SK-N-SH (cell line): ENCODE results near the gene ALPK3. TPM values are rescaled to one million over a fixed set of nuclear protein-coding genes. Genes with fewer than 3 reads are reported as not detected.

Source experiments
- CTCF ChIA-PET: fragments of 300-600, 350-600 bp; formaldehyde crosslinking; extraction: SDS; loops from one replicate; lab custom pipeline; 2021; lab: Yijun Ruan, JAX
- POLR2A ChIA-PET: fragments of 350-600 bp; sonication (Branson Sonifier 250); formaldehyde crosslinking; extraction: SDS; loops from one replicate; lab custom pipeline; 2020; ENCODE audit warnings: antibody characterized with exemption, inconsistent platforms; lab: Yijun Ruan, JAX
- DNase-seq: peaks from one replicate; pipeline ENCODE4 v3.0.0; 2012
- H2AFZ ChIP-seq: fragments of 200-600 bp; sonication (generic); 2 replicates; pipeline ENCODE4 v1.8.1; 2016; ENCODE audit warnings: antibody characterized with exemption, mild to moderate bottlenecking, low read depth
- H3F3A ChIP-seq: fragments of 200-600 bp; sonication (generic); replicated peaks from 2 replicates; pipeline ENCODE3; 2016; ENCODE audit warnings: antibody characterized with exemption, mild to moderate bottlenecking; ENCODE audit not compliant: insufficient read depth
- H3K27ac ChIP-seq, 2 experiments: fragments of 200-500 bp in 1 of 2; fragments of 200-600 bp in 1 of 2; sonication (Bioruptor generic) in 1 of 2; sonication (generic), shearing (Covaris generic) in 1 of 2; 2 replicates each; pipeline versions ENCODE4 v1.5.1 to v1.6.1; 2014 to 2016; ENCODE audit warnings: low read depth in 2 of 2, inconsistent platforms in 1 of 2, low read length in 1 of 2, mild to moderate bottlenecking in 1 of 2, mixed read lengths in 1 of 2
- H3K27me3 ChIP-seq: fragments of 200-600 bp; sonication (generic), shearing (Covaris generic); 2 replicates; pipeline ENCODE4 v1.6.1; 2016; ENCODE audit warnings: mixed run types; ENCODE audit not compliant: insufficient read depth
- H3K36me3 ChIP-seq, 2 experiments: fragments of 200-500 bp in 1 of 2; fragments of 200-600 bp in 1 of 2; sonication (Bioruptor generic) in 1 of 2; sonication (generic) in 1 of 2; replicated peaks in 1 of 2; 2 replicates each; pipeline versions ENCODE3 to v1.5.1; 2014 to 2016; ENCODE audit warnings: low read length in 1 of 2, mild to moderate bottlenecking in 1 of 2; ENCODE audit not compliant: insufficient read depth in 2 of 2, control insufficient read depth in 1 of 2
- H3K4me1 ChIP-seq, 2 experiments: fragments of 200-500 bp in 1 of 2; fragments of 200-600 bp in 1 of 2; sonication (Bioruptor generic) in 1 of 2; sonication (generic), shearing (Covaris generic) in 1 of 2; 2 replicates each; pipeline versions ENCODE4 v1.5.1 to v1.6.1; 2014 to 2016; ENCODE audit warnings: low read depth in 1 of 2, low read length in 1 of 2, mixed run types in 1 of 2; ENCODE audit not compliant: insufficient read depth in 2 of 2, control insufficient read depth in 1 of 2
- H3K4me2 ChIP-seq: fragments of 200-600 bp; sonication (generic), shearing (Covaris generic); 2 replicates; pipeline ENCODE4 v1.6.1; 2017; ENCODE audit warnings: mixed run types
- H3K4me3 ChIP-seq, 2 experiments: fragments of 200-500 bp in 1 of 2; fragments of 200-600 bp in 1 of 2; sonication (Bioruptor generic) in 1 of 2; sonication (generic), shearing (Covaris generic) in 1 of 2; 2 replicates each; pipeline versions ENCODE4 v1.5.1 to v1.8.1; 2014 to 2016; ENCODE audit warnings: low read depth in 2 of 2, inconsistent platforms in 1 of 2, low read length in 1 of 2, mild to moderate bottlenecking in 1 of 2, mixed read lengths in 1 of 2, moderate library complexity in 1 of 2
- H3K79me2 ChIP-seq: fragments of 200-600 bp; sonication (generic); 2 replicates; pipeline ENCODE4 v1.8.1; 2017; ENCODE audit warnings: mild to moderate bottlenecking; ENCODE audit not compliant: insufficient read depth
- H3K9ac ChIP-seq: fragments of 200-600 bp; sonication (generic); 2 replicates; pipeline ENCODE4 v1.6.1; 2017; ENCODE audit warnings: mixed run types
- H3K9me2 ChIP-seq: fragments of 200-600 bp; sonication (generic); 2 replicates; pipeline ENCODE4 v1.6.1; 2017; ENCODE audit warnings: mixed run types
- H3K9me3 ChIP-seq: fragments of 200-600 bp; sonication (generic); 2 replicates; pipeline ENCODE4 v1.6.1; 2017; ENCODE audit warnings: mixed run types, mild to moderate bottlenecking, moderate library complexity
- H4K20me1 ChIP-seq: fragments of 200-600 bp; sonication (generic); 2 replicates; pipeline ENCODE4 v1.6.1; 2017; ENCODE audit warnings: mild to moderate bottlenecking, mixed run types; ENCODE audit not compliant: insufficient read depth
- CTCF ChIP-seq: fragments of 200-600 bp; sonication (generic); IDR thresholded peaks from 2 replicates; pipeline ENCODE4 v1.6.1; 2017; ENCODE audit warnings: antibody characterized with exemption, mild to moderate bottlenecking, moderate library complexity
- ELF1 ChIP-seq: IDR thresholded peaks from 2 replicates; pipeline ENCODE4 v1.4.0; 2012
- EP300 ChIP-seq, 2 experiments: IDR thresholded peaks; 2 replicates each; pipeline versions ENCODE4 v1.4.0 to v1.6.1; 2012; ENCODE audit warnings: borderline replicate concordance in 1 of 2, low read depth in 1 of 2, low read length in 1 of 2
- GATA2 ChIP-seq: sonication (generic); formaldehyde crosslinking; IDR thresholded peaks from 2 replicates; pipeline ENCODE4 v1.5.0; 2020; ENCODE audit warnings: mild to moderate bottlenecking, missing genetic modification reagents
- MEF2A ChIP-seq: IDR thresholded peaks from 2 replicates; pipeline ENCODE4 v1.4.0; 2012; ENCODE audit warnings: low read depth, borderline replicate concordance
- NRF1 ChIP-seq: IDR thresholded peaks from 2 replicates; pipeline ENCODE4 v1.6.1; 2012; ENCODE audit warnings: low read depth, mild to moderate bottlenecking, low read length
- RAD21 ChIP-seq: IDR thresholded peaks from 2 replicates; pipeline ENCODE4 v1.6.1; 2012; ENCODE audit warnings: mild to moderate bottlenecking, low read length
- RCOR1 ChIP-seq: fragments of 150-350 bp; IDR thresholded peaks from 2 replicates; pipeline ENCODE4 v1.6.1; 2017; ENCODE audit warnings: antibody characterized with exemption, low read length
- REST ChIP-seq: IDR thresholded peaks from 2 replicates; pipeline ENCODE4 v1.6.1; 2012; ENCODE audit warnings: mild to moderate bottlenecking, low read depth, low read length, moderate library complexity
- RFX5 ChIP-seq: IDR thresholded peaks from 2 replicates; pipeline ENCODE4 v1.6.1; 2012; ENCODE audit warnings: mild to moderate bottlenecking, improper control_type of control experiment, low read length
- RXRA ChIP-seq: IDR thresholded peaks from 2 replicates; pipeline ENCODE4 v1.4.0; 2012; ENCODE audit warnings: low read depth, mild to moderate bottlenecking, borderline replicate concordance
- TAF1 ChIP-seq: IDR thresholded peaks from 2 replicates; pipeline ENCODE4 v1.6.1; 2012; ENCODE audit warnings: low read depth, mild to moderate bottlenecking, low read length, moderate library complexity, borderline replicate concordance
- TCF12 ChIP-seq: IDR thresholded peaks from 2 replicates; pipeline ENCODE4 v1.4.0; 2012
- USF1 ChIP-seq: IDR thresholded peaks from 2 replicates; pipeline ENCODE4 v1.4.0; 2012; ENCODE audit warnings: low read depth, borderline replicate concordance
- WGBS: methylation state at CpG from one replicate; pipeline ENCODE4 v1.1.6; 2017; ENCODE audit warnings: low lambda C conversion rate; 5-methylcytosine and 5-hydroxymethylcytosine counted together
- polyA plus RNA-seq, 3 experiments: library from polyadenylated mRNA; depleted of rRNA; stranded (reverse); fragments of >200 nt; gene quantifications; 2 replicates each; pipeline ENCODE4 v1.2.3, GENCODE V29; 2012

Gene ALPK3
- polyA plus RNA-seq, 1 of the 3 experiments (the other 2 are of a cell fraction), result 0.16 TPM

GRCh38 chr15:84778194-84778593 is 39.0 kb upstream of the ALPK3 start:
- Histone ChIP-seq H4K20me1 (peaks cover 3% of the 10 kb centered on the region; the same call in 1 of the 2 replicates), H3K4me2 (no peak overlapping the region), H3K27me3 (no peaks in the 10 kb centered on the region), H3K9ac (no peak overlapping the region), H3K4me1 (peaks cover 0 to 3% of the 10 kb centered on the region in 2 experiments; a peak in 1 of 4 replicates), H3F3A (peaks cover 13% of the 10 kb centered on the region), H3K9me3 (no peaks in the 10 kb centered on the region), H3K36me3 (peaks cover 24 to 38% of the 10 kb centered on the region in 2 experiments), H3K79me2 (peaks cover 89% of the 10 kb centered on the region), H3K27ac (no peak overlapping the region), H2AFZ (no peak overlapping the region), H3K9me2 (no peaks in the 10 kb centered on the region), H3K4me3 (no peak overlapping the region)
- ChIA-PET POLR2A (no interaction called here), CTCF (no interaction called here)
- no peak for DNase-seq
- TF ChIP-seq GATA2, result no peak
- TF ChIP-seq RXRA, result no peak
- TF ChIP-seq TAF1, result no peak
- TF ChIP-seq RAD21, result no peak
- no peak for TF ChIP-seq EP300 (IDR thresholded peaks at IDR 0.05; ENCODE audit: borderline replicate concordance in 1 of 2, low read depth in 1 of 2, low read length in 1 of 2)
- no peak for TF ChIP-seq TCF12
- TF ChIP-seq REST, result no peak
- no peak for TF ChIP-seq USF1
- TF ChIP-seq ELF1, result no peak
- TF ChIP-seq CTCF, result no peak
- TF ChIP-seq MEF2A, result no peak
- no peak for TF ChIP-seq RCOR1
- no peak for TF ChIP-seq RFX5
- TF ChIP-seq NRF1, result no peak
- 94% methylated on average over 13 of the region's 13 CpGs for WGBS
